ENCODE data around the gene NUP42. TPM values are rescaled to one million over a fixed set of nuclear protein-coding genes. Genes with fewer than 3 reads are reported as not detected.

NUP42 gene
- polyA plus RNA-seq, 12 donors: 26.5 to 57.9 (median 35.0) TPM; not detected in 1

DNA sequence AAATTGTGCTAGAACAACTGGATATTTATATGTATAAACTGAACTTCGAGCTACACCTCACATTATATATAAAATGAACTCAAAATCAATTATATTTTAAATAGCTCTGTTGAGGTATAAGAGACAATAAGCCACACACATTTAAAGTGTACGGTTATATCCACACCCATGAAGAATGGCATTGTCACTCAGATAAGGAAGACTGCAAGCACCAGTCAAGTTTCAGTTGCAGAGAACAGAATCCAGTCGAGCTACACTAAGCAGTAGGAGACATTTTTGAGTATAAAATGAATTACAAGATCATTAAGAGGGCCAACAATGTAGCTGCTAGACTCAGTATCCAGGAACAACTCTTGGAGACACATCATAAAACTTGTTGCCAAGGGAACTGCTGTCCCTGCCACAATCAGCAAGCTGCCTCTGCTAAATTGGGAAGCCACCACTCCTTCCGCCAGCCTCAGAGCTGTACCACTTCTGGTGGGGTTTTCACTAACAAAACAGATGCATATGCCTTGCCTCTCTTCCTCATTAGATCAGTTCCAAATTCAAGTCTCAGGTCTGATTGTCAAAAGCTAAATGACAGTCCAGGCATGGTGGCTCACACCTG, 45.1 kb downstream of the NUP42 start:
- no peak for DNase-seq

DNA sequence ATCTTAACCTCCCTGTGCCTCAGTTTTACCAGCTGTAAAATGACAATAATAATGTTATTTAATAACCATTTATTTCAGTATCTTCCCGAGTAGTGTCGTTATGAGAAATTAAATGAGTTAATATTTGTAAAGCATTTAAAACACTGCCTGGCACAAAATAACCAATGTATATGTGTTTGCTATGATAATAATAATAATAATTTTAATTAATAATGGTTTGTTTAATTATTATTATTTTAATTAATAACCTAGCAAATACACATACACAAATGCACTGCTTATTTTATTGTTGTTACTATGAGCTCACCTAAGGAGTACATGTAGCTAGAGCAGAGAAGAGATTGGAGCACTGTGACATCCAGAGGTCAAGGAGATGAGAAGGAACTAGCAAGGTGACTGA, 46.6 kb downstream of the NUP42 start:
- DNase-seq: no peak

DNA sequence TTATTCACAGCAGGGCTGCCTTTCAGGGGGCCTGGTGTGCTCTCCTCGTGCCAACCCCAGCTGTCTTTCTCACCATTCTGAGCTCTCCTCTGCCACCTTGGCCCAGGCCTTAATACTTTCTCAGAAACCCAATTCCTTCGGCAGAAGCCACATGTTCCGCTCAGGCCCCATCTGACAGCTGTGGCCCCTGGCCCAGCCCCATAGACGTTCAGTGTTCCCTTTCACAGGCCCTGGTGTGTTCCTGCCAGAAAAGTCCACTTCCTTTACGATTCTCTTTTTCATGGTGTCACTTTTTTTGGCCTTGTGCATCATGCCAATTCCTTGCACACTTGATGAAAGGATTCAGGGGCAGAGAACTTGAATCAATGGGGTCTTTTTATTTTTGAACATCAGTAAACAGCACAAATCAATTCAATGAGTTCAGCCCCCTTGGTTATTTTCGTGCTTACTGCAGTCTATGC, 48.8 kb downstream of the NUP42 start:
- DNase-seq: no peak

DNA sequence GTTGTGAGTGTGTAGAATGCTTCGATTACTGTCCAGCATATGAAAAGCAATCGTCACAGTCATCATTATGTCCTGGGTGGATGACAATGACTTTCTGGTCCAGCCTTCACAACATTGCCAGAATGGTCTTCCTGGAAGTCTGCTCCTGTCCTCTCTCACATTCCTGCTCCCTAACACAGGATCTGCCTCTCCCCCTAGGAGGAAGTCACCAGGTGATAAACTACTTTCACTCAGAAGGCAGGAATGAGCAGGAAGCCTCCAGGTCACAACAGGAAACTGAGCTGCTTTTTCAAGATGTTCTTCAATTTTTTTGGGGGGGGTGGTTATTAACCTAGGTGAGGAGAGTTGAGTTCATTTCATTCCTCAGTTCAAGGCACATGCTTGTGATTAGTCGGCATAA, 51.1 kb downstream of the NUP42 start:
- DNase-seq: no peak

DNA sequence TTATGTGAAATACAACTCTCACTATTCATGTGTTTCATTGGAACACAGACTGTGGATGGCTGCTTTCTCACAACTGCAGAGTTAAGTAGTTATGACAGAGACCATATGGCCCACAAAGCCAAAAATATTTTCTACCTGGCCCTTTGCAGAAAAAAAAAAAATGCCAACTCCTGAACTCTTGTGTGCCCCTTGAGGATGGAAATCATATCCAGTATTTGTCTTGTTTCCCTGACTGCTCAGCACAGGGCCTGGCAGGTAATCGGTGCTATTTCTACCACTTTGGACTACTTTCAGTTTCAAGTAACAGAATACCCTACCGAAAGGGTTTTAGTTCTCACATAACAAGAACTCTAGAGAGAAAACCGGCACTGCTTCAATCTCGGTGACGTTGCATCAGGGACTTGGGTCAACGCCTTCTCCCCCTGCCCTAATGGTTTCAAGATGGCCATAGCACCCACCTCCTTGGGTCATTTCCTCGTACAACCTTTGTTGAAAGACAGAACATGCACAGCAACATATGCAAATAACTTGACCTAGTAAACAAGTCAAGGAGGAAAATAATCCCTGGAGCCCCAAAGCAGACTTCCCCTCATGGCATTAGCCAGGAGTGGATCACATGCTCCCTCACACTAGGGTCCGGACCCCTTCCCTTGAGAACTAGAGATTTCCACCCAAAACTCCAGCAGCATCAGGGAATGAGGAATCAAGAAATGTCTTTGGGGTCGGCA, 52.9 kb downstream of the NUP42 start:
- no peak for DNase-seq

DNA sequence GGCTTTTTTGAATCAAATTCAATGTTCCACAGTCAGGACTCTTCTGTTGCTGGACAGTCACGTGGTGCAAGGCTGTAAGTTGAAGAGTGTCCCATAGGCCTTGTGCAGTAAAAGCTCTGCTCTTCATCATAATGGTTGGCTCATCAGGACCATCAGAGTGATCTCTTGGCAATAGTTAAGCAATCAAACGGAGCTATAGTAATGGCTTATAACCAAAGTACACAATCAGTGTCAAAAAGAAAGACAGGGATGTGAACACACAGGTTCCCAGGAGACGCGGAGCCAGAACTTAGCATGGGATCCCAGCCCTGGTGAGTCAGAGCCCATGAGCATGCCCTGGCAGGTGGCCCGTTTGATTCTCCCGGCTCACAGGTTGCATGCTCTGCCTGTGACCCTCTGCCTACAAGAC, 54.0 kb downstream of the NUP42 start:
- no peak for DNase-seq

DNA sequence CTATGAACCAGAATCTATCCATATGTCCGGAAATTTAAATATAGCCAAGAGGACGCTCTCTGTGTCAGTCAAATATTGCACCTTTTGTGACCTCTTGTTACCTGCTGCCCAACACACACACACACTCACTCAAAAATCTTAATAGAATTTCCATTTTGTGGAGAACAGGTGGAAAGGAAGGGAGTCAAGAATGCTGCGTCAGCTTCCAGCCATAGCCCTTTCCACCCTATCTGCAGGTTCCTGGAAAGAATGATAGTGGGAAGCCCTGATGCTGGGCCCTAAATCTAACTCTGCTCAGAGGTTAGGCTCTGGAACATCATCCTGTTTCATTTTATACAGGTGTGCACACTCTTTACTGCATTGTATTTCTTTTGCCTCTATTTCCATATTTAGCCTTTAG, 55.2 kb downstream of the NUP42 start:
- DNase-seq: no peak

DNA sequence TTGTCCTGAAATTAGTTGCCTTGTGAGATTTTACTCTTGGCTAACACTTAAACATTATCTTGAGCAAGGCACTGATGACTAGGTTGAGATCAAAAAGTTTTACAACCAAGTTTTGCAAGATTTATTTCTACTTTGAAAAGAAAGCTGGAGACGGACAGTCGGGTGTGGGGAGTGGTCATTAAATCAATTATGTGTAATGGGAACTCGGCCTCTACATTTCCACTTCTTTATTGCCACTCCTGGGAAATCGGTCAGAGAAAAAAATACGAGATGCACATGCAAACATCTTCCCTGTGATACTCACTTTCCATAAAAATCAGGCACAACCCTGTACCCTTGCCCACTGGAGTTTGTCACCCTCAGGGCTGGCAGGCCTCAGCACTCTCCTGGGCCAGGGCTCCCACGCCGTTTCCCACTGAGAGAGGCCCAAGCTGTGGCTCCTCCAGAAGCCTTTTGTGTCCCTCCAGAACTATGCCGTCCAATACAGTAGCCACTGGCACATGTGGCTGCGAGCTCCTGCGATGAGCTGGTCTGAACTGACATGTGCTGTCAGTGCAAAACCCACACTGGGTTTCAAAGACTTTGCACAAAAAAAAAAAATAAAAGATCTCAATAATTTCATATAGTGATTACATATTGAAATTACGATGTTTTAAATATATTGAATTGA, 57.3 kb downstream of the NUP42 start:
- DNase-seq: no peak

DNA sequence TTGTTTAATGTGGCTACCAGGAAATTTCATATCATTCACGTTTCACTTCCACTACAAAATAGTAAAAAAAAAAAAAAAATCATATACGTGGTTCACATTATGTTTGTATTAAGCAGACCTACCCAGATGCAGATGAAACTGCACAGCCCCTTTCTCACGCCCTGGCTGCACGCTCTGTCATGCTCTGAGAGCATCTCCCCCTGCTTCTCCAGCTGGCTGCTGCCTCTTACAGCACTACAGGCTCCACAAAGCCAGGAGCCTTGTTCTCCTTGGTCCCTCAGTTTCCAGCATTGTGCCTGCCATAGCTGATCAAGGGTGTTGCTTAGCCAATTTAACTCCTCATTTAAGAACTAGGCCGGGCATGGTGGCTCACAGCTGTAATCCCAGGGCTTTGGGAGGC, 57.9 kb downstream of the NUP42 start:
- DNase-seq: no peak

DNA sequence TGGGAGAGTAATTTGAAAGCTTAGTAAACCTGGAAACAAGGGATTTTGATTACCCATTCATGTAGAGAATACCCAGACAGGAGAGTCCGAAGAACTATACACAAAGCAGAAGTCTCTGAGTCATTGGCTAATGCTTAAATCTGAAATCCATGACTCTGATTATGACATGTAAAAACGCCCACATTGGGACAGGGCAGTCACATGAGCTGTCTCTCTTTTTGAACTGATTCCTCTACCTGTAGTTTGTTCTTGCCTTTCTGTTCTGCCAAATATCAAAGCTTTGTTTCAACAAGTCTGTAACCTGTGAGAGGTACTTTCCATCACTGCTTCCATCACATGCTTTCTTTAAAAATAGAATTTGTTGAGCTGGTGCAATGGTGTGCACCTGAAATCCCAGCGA, 60.5 kb downstream of the NUP42 start:
- DNase-seq: no peak

DNA sequence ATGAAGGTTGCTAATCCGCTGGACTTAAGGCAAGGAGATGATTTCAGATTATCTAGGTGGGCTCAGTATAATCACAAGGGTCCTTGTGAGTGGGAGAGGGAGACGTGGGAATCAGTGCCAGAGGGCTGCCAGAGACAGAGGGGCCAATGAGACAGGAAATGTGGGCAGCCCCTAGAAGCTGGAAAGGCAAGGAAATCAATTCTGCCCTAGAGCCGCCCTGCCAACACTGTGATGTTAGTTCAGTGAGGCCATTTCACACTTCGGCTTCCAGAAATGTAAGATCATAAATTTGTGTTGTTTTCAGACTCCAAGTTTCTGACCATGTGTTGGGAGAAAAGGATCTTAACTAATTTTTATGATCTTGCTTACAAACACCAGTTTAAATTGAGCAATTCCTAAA, 61.1 kb downstream of the NUP42 start:
- no peak for DNase-seq

DNA sequence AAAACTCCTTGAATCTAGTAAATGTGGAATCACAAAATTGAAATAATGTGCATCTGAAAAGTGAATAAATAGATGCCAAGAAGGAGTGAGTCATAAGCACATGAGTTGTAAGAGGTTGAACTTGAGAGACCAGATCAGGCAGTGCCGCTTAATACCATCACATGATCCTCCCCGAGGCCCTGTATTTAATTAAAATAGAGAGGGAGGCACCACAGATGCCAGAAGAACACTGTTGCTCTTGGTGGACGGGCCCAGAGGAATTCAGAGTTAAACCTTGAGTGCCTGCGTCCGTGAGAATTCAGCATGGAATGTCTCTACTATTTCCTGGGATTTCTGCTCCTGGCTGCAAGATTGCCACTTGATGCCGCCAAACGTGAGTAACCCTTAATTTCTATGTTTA, 64.7 kb downstream of the NUP42 start, which contains the start of gene GPNMB:
GPNMB (plus strand) TSS at position 221 of the 400 bp plus-strand sequence; CDS start at position 304, 83 bp downstream.
- peak; percentile 40 for DNase-seq

DNA sequence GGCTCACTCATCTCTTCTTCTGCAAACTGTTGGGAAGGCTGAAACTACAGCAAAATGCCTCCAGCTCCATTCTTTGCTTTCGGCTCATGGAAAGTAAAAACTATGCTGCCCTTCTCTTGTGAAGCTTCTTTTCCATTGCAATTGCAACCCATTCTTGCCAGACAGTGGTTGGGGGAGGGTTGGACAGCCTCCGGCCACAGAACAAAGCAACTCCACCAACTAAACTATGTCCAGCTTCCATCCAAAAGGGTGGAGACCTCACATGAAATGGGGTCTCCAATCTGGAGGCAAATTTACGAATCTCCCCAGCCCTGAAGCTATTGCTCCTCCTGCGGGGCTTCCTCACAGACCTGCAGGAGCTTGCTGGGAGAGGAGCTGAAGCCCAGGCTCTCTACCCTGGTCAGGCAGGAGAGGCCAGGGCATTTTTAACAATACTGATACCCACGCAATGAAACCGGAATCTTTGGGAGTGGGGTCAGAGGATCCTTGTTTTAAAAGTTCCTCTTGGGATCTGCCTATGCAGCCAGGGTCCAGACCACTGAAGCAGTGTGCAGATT, 65.3 kb downstream of the NUP42 start:
- DNase-seq: peak; percentile 50

DNA sequence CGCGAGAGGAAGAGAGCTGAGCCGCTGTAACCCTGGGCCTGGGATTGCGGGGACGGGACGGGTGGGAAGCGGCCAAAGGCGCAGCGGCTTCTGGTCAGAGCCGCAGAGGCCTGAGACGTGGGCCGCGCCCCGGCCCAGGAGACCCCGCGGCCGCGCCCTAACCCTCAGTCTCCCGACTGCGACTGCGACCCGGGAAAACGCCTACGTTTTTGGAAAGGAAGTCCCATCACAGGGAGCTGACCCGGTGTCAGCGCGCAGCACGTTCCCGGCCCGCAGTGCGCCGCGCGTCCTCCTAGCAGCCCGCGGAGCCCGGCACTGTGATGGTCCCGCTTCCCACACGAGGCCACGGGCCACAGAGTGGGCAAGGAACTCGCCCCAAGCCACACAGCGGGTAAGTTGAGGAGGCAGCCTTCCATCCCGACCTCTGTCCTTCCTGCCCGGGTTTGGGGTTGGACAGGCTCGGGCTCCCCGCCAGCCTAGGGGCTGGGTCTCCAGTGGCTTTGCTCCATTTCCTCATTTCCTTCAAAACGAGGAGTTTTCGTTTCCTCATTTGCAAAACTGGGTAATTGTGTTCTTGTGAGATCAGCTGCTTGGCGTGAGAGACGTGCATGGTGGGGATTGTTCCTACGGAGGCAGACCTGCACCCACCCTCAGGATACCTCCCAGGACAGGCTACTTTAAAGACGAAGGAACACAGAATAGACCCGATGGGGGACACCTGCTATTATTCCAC, 65.9 kb downstream of the NUP42 start:
- DNase-seq: peak; percentile 39

DNA sequence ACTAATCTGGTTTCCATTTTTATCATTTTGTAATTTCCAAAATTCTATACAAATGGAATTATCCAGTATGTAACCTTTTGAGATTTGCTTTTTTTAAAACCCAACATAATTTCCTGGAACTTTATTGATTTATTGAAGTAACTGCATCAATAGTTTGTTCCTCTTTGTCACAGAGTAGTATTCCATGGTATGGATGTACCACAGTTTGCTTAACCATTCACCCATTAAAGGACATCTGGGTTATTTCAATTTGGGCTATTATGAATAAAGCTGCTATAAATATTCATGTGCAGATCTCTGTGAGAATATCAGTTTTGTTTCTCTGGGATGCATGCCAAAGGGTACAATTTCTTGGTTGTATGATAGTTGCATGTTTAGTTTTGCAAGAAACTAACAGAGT, 67.6 kb downstream of the NUP42 start:
- DNase-seq: no peak

Other genes starting within 250 kb of the NUP42 start
- gene HYCC1, start 167.9 kb upstream of the NUP42 start, polyA plus RNA-seq (ENCODE audit: insufficient read length in 12 of 12): 10 to 100 TPM in 11 of 12 donors, not detected in 1; 18.7 to 40.4 (median 31.8) TPM
- 10 to 100 TPM in 11 of 12 donors, not detected in 1; 20.0 to 41.4 (median 26.0) TPM for gene KLHL7, start 76.3 kb upstream of the NUP42 start, polyA plus RNA-seq (ENCODE audit: insufficient read length in 12 of 12)
- 100 to 1,000 TPM in 1 of 12 donors, 10 to 100 TPM in 10, not detected in 1; 18.2 to 147 (median 46.7) TPM for gene GPNMB, start 64.7 kb downstream of the NUP42 start, polyA plus RNA-seq (ENCODE audit: insufficient read length in 12 of 12)
- gene MALSU1, start 117.3 kb downstream of the NUP42 start, polyA plus RNA-seq (ENCODE audit: insufficient read length in 12 of 12): 100 to 1,000 TPM in 2 of 12 donors, 10 to 100 TPM in 9, not detected in 1; 46.6 to 102 (median 77.6) TPM

Measured in muscle of arm (tissue), 12 donors.